Neural crest cell (in vitro differentiated cells): Measurements from ENCODE around the gene NOA1. TPM values are rescaled to one million over a fixed set of nuclear protein-coding genes. Genes with fewer than 3 reads are reported as not detected.

Source experiments
- DNase-seq: peaks from one replicate; pipeline ENCODE4 v3.0.0; 2021; ENCODE audit warnings: low read depth, mixed read lengths, low spot score
- H3K27ac Mint-ChIP-seq: one replicate; pipeline ENCODE4 v1.8.0; 2021; ENCODE audit warnings: mild to moderate bottlenecking, mixed read lengths; ENCODE audit not compliant: unreplicated experiment
- H3K27me3 Mint-ChIP-seq: 2 replicates; pipeline ENCODE4 v1.8.0; 2021; ENCODE audit warnings: low read depth, mild to moderate bottlenecking, mixed read lengths
- H3K36me3 Mint-ChIP-seq: 2 replicates; pipeline ENCODE4 v1.8.0; 2021; ENCODE audit warnings: low read depth, mild to moderate bottlenecking, mixed read lengths
- H3K4me1 Mint-ChIP-seq: 2 replicates; pipeline ENCODE4 v1.8.0; 2021; ENCODE audit warnings: mixed read lengths
- H3K4me3 Mint-ChIP-seq: one replicate; pipeline ENCODE4 v1.8.0; 2021; ENCODE audit warnings: mild to moderate bottlenecking, mixed read lengths
- H3K9me3 Mint-ChIP-seq: 2 replicates; pipeline ENCODE4 v1.8.0; 2021; ENCODE audit warnings: mixed read lengths
- CTCF ChIP-seq: fragments of 200-600 bp; sonication (generic); conservative IDR thresholded peaks from 2 replicates; pipeline ENCODE4 v1.5.0; 2021; ENCODE audit warnings: antibody characterized with exemption, mild to moderate bottlenecking
- long read RNA-seq: library from polyadenylated mRNA; unstranded; transcript quantifications from one replicate; pipeline ENCODE4 v2.0.0, GENCODE V29; 2020
- total RNA-seq: library from RNA; stranded (reverse); gene quantifications from 2 replicates; pipeline ENCODE4 v1.2.1, GENCODE V29; 2021

NOA1 gene
- 17.3 and 17.9 TPM in 2 replicates for total RNA-seq
- long read RNA-seq, transcript NOA1-201 (7 exons, 3,415 nt), result major isoform, 21 of 22 reads
- long read RNA-seq, partial matches to known transcripts, result 1 of 22 reads
- long read RNA-seq, other reads (novel, unspliced or antisense), result 0 of 22 reads

- peak; percentile 98 for DNase-seq
- TF ChIP-seq CTCF, result no peak
- Mint-ChIP-seq H3K4me1 (peaks cover 54% of the 10 kb centered on the region), H3K27me3 (peaks cover 2% of the 10 kb centered on the region), H3K36me3 (peaks cover 19% of the 10 kb centered on the region), H3K9me3 (peaks cover 4% of the 10 kb centered on the region), H3K27ac (peak within 1 kb of the TSS; percentile 96), H3K4me3 (peak within 1 kb of the TSS; percentile 100)
These were observed at the start of gene NOA1 for GRCh38 chr4:56977321-56978012. Gene NOA1 (minus strand): TSS chr4:56977606. CDS start chr4:56977585, 21 bp downstream.

GRCh38 chr4:57023104-57023503 lies 45.7 kb upstream of the NOA1 start:
- Mint-ChIP-seq H3K4me1 (no peaks in the 10 kb centered on the region), H3K36me3 (peaks cover 18% of the 10 kb centered on the region), H3K27me3 (no peaks in the 10 kb centered on the region), H3K4me3 (no peak overlapping the region), H3K9me3 (no peaks in the 10 kb centered on the region), H3K27ac (no peak overlapping the region)
- TF ChIP-seq CTCF, result no peak
- no peak for DNase-seq

- Mint-ChIP-seq H3K27ac (no peak overlapping the region), H3K4me3 (no peak overlapping the region), H3K4me1 (no peaks in the 10 kb centered on the region), H3K36me3 (peaks cover 23% of the 10 kb centered on the region), H3K9me3 (no peaks in the 10 kb centered on the region), H3K27me3 (no peaks in the 10 kb centered on the region)
- DNase-seq, result no peak
- TF ChIP-seq CTCF, result no peak
These were observed 43.2 kb upstream of the NOA1 start for GRCh38 chr4:57020467-57021101.

- no peaks in the 10 kb centered on the region for H3K9me3 Mint-ChIP-seq
- no peak for TF ChIP-seq CTCF
- H3K27ac Mint-ChIP-seq, result no peak overlapping the region
- DNase-seq, result no peak
- no peaks in the 10 kb centered on the region for H3K27me3 Mint-ChIP-seq
- peaks cover 22% of the 10 kb centered on the region for H3K36me3 Mint-ChIP-seq
- H3K4me3 Mint-ChIP-seq, result no peak overlapping the region
- H3K4me1 Mint-ChIP-seq, result no peaks in the 10 kb centered on the region
These were observed 41.6 kb upstream of the NOA1 start for GRCh38 chr4:57018980-57019379.

GRCh38 chr4:57013543-57014120 lies 36.2 kb upstream of the NOA1 start:
- no peak for TF ChIP-seq CTCF
- H3K36me3 Mint-ChIP-seq, result peaks cover 26% of the 10 kb centered on the region
- no peaks in the 10 kb centered on the region for H3K27me3 Mint-ChIP-seq
- DNase-seq, result no peak
- no peaks in the 10 kb centered on the region for H3K9me3 Mint-ChIP-seq
- H3K4me3 Mint-ChIP-seq, result no peak overlapping the region
- H3K4me1 Mint-ChIP-seq, result no peaks in the 10 kb centered on the region
- no peak overlapping the region for H3K27ac Mint-ChIP-seq
